ENCODE measurements around the gene RBSN. TPM values are rescaled to one million over a fixed set of nuclear protein-coding genes. Genes with fewer than 3 reads are reported as not detected.
A peak's percentile ranks its signal among the peaks of the same experiment; 100 is the strongest.

RBSN gene
- total RNA-seq, 4 donors from 2014 or later, result 26.6 to 43.9 (median 34.5) TPM

- Histone ChIP-seq H3K4me1 (no peaks in the 10 kb centered on the region), H3K27me3 (no peaks in the 10 kb centered on the region), H3K9me3 (no peaks in the 10 kb centered on the region), H3K27ac (no peak overlapping the region), H3K36me3 (no peaks in the 10 kb centered on the region), H3K4me3 (no peak overlapping the region)
- no peak for DNase-seq (ENCODE audit: low spot score in 2 of 2)
- TF ChIP-seq EP300 (IDR thresholded peaks at IDR 0.05), result no peak
- TF ChIP-seq POLR2A (IDR thresholded peaks at IDR 0.05), result no peak
- TF ChIP-seq CTCF (IDR thresholded peaks at IDR 0.05), result no peak
- 78 to 79% methylated on average over 16 of the region's 16 CpGs for WGBS, 2 donors
Observed at GRCh38 chr3:15107075-15107947, 8.4 kb upstream of the RBSN start.

DNA sequence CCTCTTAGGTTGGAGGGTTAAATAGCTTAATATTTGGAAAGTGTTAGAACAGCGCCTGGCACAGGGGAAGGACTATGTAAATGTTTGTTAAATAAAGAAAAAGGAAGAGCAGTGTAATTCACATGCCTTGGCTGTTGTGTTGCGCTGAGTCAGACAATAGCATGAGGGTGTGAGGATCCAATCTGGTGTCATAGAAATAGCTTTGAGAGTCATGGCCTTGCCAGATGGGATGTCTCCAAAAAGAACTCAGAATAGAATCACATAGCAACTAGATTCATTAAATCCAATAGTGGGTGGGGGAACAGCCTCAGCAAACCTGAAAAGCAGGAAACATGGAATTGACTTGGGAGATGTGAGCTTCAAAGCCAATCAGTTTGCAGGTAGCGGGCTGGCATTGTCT, 3.9 kb upstream of the RBSN start:
- no peaks in the 10 kb centered on the region for H3K36me3 ChIP-seq
- WGBS, 2 donors, result 74 to 78% methylated on average over 3 of the region's 3 CpGs
- H3K4me3 ChIP-seq, result no peak overlapping the region
- DNase-seq (ENCODE audit: low spot score in 2 of 2), result no peak
- peaks cover 0 to 11% (median 9%) of the 10 kb centered on the region in 4 donors for H3K4me1 ChIP-seq
- no peaks in the 10 kb centered on the region for H3K9me3 ChIP-seq
- TF ChIP-seq POLR2A (IDR thresholded peaks at IDR 0.05), result no peak
- no peak for TF ChIP-seq CTCF (IDR thresholded peaks at IDR 0.05)
- TF ChIP-seq EP300 (IDR thresholded peaks at IDR 0.05), result no peak
- no peaks in the 10 kb centered on the region for H3K27me3 ChIP-seq
- H3K27ac ChIP-seq, result peak overlapping the region in 2 of 4 donors; percentile 16 to 17

DNA sequence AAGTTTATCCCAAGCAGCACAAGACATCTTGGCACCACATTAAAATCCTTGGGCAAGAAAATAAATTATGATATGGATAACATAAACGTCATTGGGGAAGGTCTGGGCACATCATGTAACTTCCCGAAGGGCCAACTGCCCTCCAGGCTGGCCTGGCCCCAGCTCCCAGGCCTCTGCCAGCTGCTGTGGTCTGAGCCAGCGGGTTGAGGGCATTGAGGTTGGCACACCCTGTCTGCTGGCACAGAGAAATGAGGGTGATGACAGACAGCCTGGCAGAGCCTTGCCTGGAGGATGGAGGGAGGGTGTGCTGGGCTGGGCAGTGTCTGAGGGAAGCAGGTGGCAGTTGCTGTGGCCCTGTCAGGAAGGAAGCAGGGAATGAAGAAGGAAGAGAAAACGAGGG, 3.3 kb upstream of the RBSN start:
- no peak overlapping the region for H3K4me3 ChIP-seq
- no peak for TF ChIP-seq POLR2A (IDR thresholded peaks at IDR 0.05)
- TF ChIP-seq EP300 (IDR thresholded peaks at IDR 0.05), result peak; percentile 11 to 53
- H3K27me3 ChIP-seq, result no peaks in the 10 kb centered on the region
- H3K36me3 ChIP-seq, result no peaks in the 10 kb centered on the region
- H3K27ac ChIP-seq, result peak overlapping the region in 1 of 4 donors; percentile 20
- H3K9me3 ChIP-seq, result no peaks in the 10 kb centered on the region
- DNase-seq (ENCODE audit: low spot score in 2 of 2), result peak; percentile 21
- H3K4me1 ChIP-seq, result peaks cover 3 to 17% (median 15%) of the 10 kb centered on the region in 4 donors
- WGBS, 2 donors, result 50 to 61% methylated on average over 4 of the region's 4 CpGs

GRCh38 chr3:15099364-15100098, 583 bp upstream of the RBSN start:
- H3K9me3 ChIP-seq, result no peaks in the 10 kb centered on the region
- 10 to 19% methylated on average over 19 of the region's 19 CpGs for WGBS, 2 donors
- no peak for DNase-seq (ENCODE audit: low spot score in 2 of 2)
- peak overlapping the region; percentile 79 to 94 (median 88) for H3K4me3 ChIP-seq
- TF ChIP-seq EP300 (IDR thresholded peaks at IDR 0.05) (peak in 1 of 2 donors; percentile 82), POLR2A (IDR thresholded peaks at IDR 0.05) (no peak), CTCF (IDR thresholded peaks at IDR 0.05) (no peak)
- H3K36me3 ChIP-seq, result peaks cover 0 to 18% (median 0%) of the 10 kb centered on the region in 3 donors
- H3K27me3 ChIP-seq, result no peaks in the 10 kb centered on the region
- H3K27ac ChIP-seq, result peak overlapping the region; percentile 80 to 94 (median 81)
- H3K4me1 ChIP-seq, result peaks cover 3 to 39% (median 18%) of the 10 kb centered on the region in 4 donors

DNA sequence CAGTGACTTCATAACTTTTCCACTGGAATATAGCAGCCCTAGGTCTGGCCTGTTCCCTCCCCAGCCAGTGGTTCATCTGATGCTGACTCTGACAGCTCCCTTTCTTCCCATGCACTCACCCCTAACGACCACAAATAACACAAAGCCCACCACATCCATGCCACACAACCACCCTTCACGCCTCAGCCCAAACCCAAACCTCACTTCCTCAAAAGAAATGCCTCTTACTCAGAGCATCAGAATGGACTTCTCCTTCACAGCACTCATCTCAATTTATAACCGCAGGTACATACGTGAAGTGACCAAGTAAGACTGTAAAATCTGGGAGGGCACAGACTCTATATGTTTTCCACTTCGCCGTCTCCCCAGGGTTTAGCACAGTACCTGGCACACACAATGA, 1.1 kb downstream of the RBSN start:
- no peak for TF ChIP-seq CTCF (IDR thresholded peaks at IDR 0.05)
- no peak for TF ChIP-seq POLR2A (IDR thresholded peaks at IDR 0.05)
- TF ChIP-seq EP300 (IDR thresholded peaks at IDR 0.05), result no peak
- H3K4me3 ChIP-seq, result peak overlapping the region; percentile 79 to 94 (median 88)
- peak overlapping the region in 3 of 4 donors; percentile 23 to 94 (median 80) for H3K27ac ChIP-seq
- no peaks in the 10 kb centered on the region for H3K27me3 ChIP-seq
- WGBS, 2 donors, result 49 to 58% methylated on average over 6 of the region's 6 CpGs
- no peaks in the 10 kb centered on the region for H3K9me3 ChIP-seq
- peaks cover 3 to 48% (median 18%) of the 10 kb centered on the region in 4 donors for H3K4me1 ChIP-seq
- DNase-seq (ENCODE audit: low spot score in 2 of 2), result no peak
- H3K36me3 ChIP-seq, result peaks cover 0 to 34% (median 0%) of the 10 kb centered on the region in 3 donors

Measured in tibial nerve (tissue), 4 donors.